C1 segment of cervical spinal cord (tissue), 14 donors: ENCODE results near the gene FMNL2.
A peak's percentile ranks its signal among the peaks of the same experiment; 100 is the strongest.

ENCODE experiments used
- DNase-seq, 14 donors: peaks; one replicate each; lab custom pipeline; 2025; lab: John Stamatoyannopoulos, UW

Gene FMNL2

DNA sequence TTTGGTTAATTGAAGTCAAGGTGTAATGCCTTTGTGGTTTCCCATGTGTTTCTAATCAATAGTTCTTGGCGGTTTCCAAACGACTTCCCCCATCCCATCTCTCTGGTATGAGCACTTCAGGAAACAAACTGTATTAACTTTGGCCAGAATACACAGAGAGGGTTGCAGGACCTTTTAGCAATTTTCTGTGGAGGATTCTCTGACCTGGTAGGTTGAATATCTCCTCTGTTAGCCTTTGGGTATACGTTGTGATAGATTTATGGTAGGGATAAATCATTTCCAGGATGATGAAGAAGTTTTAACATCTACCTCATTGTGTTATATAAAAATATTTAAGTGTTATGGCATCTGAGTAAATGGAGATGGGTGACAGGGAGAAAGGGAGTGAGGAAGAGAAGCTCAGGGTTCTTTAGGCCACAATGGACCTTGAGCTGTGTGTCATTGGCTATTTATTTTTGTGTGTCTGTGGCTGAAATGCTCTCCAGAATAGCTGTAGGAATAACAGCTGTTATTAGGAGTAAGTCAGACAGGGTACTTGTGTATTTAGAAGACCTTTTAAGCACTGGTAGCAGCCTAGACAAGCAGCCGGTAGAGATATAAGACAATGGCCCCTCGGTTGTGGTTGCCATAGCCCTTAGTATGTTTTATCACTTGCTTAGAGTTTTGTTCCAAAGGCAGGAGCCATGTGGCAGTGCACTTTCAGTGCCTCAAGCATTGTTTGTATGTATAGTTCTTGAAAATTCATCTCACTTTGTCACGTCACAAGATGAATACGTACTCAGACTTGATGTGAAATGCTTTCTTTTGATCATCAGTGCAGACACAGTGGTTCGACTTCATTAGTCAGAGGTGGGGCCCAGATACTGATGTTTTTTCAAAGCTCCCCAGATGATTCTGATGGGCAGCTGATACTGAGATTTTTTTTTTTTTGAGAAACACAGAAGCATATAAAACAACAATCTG is 91.1 kb downstream of the FMNL2 start:
- peak in 1 of 14 donors; percentile 13 for DNase-seq

DNA sequence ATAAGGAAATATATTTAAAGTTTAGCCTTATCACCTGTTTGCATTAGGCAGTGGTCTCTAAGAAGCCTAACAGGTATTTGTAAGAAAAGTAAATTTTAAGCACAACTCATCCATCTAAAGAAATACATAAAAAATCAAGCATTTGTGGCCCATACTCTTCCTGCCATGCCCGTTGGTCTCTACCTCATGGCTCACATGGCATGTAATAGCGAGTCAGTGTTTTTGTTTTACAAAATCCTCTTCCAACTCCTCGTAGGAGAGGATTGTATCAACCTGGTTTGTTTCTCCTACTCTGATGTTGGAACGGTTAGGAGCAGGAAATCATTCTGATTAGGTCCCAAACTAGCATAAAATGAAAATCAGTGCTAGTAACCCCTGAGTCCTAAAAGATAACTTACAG is 91.8 kb downstream of the FMNL2 start:
- DNase-seq: no peak

DNA sequence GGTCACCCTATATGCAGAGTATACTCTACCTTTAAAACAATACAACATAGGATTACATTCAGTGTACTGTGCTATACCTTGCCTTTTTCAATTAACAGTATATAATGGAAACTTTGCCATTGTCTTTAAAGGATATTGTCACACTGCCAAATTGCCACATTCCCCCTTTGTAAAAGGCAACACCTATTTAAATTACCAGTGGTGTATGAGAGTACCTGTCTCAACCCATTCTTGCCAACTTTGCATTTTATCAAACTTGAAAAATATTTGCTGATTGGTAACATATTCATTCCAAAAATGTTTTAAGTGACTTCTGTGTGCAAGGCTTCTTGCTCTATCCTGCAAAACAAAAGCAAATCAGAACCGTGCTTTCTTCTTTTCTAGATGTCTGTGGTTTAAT is 92.9 kb downstream of the FMNL2 start:
- DNase-seq: no peak

DNA sequence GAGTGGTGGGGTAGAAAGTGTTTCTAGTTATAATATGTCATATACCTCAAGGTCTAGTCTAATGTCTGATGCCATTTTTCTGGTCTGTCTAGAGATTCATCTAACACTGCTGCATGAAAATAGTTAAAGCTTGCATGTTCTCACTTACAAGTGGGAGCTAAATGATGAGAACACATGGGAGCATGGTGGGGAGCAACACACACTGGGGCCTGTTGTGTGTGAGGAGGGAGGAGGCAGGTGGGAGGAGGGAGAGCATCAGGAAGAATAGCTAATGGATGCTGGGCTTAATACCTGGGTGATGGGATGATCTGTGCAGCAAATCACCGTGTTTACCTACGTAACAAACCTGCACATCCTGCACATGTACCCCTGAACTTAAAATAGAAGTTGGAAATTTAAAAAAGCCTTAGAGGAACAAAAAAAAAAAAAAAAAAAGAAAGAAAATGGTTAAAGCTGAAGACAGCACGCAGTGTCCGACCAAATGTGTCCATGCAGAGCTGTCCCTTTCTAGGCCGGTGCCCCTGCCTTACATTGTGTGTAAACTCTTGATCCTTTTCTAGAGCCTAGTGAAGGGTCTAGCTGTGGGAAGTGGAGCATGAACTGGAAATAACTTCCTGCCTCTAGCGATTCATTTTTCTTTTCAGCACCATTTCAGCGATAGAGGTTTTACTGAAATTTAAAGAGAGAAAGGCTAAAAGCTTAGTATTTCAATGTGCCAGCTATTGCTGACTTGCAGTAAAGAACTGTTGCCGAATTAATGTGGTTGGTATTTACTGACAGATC is 94.0 kb downstream of the FMNL2 start:
- DNase-seq: peak in 1 of 14 donors; percentile 54

DNA sequence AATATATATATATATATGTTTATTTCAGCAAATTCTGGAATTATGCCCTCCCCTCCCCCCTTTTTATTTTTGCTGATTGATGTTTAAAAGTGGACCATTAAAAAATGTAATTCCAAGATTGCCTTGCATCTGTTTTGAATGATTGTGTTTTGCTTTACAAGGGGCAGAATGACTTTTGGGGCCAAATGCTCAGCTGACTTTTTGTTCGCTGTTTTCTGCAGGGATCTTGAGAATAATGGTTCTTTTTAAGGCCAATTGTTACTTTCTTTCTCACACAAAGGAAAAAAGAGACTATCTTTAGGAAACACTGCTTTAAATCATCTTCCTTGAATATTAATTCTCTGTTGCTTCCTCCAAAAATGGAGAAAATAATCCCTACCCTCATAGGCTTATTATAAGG is 95.9 kb downstream of the FMNL2 start:
- no peak for DNase-seq

DNA sequence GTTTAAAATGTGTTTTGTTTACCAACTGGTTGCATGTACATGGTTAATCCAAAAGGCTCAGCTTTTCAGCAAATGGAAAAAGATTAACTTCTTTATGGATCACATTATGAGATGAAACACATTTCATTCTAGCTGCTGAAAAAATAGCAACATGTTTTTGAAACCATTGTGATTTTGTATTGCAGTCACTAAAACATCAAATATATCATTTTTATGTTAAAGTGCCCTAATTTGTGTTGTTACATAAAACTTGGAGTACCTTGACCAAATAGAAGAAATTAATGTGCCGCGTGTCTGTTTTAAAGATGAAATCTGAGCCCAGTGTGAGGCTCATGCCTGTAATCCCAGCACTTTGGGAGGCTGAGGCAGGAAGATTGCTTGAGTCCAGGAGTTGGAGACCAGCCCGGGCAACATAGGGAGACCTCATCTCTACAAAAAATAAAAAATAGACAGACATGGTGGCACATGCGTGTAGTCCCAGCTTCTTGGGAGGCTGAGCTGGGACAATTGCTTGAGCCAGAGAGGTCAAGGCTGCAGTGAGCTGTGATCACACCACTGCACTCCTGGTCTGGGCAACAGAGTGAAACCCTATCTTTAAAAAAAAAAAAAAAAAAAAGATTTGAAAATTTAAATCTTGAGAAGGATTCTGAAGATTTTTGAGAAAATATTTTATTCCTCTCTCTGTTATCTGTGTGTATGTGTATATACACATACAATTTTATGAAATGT is 96.6 kb downstream of the FMNL2 start:
- DNase-seq: peak in 1 of 14 donors; percentile 38

DNA sequence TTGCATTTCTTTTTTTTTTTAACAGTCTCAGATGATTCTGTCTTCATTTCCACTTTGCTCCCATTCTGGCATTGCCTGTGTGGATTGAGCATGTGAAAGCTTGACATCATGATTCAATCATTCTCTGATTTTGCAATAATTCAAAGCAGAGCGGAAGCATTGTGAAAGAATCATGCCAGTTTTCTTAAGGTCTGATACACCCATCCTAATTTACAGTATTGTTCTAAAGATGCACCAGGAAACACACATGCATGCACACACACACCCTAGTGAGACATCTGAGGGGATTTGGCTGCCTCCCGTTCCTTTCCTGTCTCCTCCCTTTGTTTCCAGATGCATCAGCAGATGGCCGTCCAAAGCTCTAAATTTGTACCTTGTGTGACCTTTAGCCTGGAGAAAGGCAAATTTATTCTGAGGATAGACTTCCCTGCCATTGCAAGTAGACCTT is 97.3 kb downstream of the FMNL2 start:
- DNase-seq: peak in 2 of 14 donors; percentile 30 to 97

DNA sequence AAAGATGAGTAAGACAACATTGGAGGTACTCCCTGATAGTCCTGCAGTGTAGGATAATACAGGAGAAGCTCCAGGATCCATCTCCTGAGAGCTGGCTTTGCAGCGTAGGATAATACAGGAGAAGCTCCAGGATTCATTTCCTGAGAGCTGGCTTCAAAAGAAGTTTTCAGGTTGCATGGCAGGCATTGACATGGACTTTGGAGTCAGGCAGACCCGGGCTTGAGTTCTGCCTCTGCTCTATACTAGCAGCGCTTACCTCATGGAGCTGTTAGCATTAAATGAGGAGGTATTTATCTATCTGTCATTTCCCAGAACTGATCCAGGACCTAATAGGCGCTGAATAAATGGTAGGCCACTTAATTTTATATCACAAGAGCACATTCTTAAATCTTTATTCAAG is 97.8 kb downstream of the FMNL2 start:
- DNase-seq: no peak

DNA sequence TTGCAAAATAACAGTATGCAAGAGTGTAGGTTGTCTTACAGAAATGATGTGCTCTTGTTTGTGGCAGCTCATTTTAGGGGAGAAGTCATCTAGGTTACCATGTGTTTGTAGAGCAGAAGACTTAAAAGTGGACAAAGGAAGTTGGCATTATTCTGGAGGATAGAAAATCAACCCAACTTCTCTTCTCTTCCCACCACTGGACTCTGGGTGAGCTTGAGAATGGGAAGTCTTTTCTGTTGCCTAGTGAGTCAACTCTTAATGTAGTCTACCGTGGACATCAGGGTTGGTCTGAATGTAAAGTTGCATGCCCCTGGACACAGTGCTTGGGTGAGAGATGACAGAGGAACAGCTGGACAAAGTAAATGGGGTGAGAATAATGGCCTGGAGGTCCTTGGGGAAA is 98.3 kb downstream of the FMNL2 start:
- peak in 1 of 14 donors; percentile 5 for DNase-seq

DNA sequence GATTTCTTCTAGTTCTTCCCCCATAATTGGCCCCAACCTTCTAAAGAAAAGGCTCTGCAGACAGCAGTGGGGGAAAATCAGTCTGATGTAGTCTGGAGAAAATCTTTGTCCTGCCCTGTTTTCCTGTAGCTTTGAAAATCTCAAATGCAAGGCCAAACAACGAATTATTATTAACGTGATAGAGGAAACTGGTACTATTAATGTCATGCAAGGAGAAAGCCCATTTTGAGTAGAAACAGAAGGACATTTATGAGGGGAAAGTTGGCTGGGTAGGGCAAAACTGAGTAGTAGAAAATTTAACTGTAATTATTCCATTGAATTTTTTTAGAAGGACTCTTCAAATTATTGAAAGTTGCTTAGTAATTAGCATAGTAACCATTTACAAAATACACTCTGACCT is 98.8 kb downstream of the FMNL2 start:
- DNase-seq: no peak

DNA sequence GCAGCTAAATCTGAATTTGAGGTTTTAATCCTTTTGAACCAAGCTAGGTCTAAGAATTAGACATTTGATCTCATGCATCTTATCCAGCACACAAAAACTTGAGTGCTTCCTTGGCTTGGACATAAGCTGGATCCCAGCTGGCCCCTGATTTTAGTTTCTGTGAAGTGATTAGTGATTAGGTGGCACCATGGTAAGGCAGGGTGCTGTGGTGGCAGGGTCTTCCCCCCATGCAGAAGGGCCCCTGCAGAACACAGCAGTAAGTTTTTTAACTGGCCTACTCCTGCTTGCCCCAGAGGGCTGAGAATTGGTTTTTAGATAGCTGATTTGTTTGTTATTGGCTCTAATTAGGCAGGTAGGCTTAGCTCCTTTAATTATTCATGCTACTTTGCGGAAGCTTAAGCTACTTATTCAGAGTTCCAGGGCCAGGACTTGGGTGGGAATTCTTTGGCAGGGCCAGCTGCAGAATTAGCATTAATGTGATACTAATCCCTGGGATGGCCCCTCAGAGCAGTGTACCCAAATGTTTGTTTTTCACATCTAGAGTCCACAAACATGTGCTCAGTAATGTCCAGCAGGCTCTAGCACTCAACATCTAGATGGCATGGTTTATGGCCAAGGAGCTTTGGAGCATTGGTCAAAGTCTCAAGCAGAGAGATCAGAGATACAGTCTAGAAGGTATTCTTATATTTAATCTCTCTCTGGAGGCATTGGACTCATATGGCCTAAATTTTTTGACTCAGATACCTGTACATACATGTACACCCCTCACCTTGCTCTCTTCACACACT is 99.6 kb downstream of the FMNL2 start:
- no peak for DNase-seq

DNA sequence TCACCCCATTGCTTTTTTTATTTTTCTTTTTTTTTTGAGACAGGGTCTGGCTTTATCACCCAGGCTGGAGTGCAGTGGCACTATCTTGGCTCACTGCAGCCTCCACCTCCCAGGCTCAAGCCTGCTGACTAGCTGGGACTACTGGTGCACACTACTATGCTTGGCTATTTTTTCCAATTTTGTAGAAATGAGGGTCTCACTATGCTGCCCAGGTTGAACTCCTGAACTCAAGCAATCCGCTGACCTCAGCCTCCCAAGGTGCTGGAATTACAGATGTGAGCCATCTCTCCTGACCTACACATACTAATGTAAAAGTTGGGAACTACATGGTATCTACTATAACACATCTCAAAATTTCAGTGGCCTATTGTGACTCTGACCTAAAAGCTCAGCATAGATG is 101.2 kb downstream of the FMNL2 start:
- no peak for DNase-seq

DNA sequence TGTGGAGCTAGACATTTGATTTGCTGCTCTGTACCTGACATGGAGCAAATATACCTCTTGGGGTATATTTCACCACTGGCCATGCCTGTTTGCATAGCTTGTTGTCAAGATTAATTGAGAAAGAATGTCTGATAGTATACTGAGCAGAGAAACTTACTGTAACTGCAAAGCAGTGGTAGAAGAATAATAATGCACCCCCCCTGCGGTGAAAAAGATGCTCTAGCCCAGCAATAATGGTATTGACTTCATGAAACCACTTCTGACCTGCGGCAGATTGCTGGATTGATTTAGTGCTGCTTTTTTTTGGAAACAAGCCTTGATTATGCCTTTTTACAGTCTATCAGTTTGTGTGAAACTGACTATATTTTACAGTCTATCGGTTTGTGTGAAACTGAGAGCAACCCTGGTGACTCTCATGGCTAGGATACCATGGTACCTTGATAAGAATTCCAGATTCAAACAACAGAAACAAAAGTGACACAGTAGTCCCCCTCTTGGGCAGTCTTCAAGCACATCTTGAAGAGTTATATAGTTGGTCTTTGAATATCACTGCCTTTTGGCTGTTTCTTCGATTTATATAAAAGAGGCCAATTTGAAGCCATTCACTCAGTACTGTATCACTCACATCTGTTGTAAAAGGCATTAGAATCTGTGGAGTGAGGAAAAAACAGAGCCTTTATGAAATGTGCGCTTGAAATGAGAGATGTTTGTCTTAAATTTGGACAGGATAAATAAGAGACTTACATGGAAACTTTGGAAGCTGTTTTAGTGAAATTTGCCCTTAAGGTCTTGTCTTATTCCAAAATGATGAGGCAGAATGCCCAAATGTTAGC is 102.5 kb downstream of the FMNL2 start:
- DNase-seq: no peak

DNA sequence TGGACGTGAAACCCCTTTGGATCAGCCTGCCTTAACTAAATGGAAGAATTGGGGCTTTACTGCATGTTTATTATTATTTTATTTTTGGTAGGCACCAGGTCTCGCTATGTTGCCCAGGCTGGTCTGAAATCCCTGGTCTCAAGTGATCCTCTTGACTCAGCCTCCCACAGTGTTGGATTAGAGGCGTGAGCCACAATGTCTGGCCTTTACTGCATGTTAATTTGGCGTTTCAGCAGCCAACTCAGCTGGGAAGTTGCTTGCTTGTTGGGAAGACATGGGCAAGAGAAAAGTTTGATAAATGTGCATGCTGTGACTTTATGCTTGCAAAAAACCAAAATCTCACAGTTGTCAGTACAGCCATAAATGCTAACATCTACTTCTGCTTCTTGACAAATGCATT is 105.1 kb downstream of the FMNL2 start:
- peak in 2 of 14 donors; percentile 18 to 19 for DNase-seq

DNA sequence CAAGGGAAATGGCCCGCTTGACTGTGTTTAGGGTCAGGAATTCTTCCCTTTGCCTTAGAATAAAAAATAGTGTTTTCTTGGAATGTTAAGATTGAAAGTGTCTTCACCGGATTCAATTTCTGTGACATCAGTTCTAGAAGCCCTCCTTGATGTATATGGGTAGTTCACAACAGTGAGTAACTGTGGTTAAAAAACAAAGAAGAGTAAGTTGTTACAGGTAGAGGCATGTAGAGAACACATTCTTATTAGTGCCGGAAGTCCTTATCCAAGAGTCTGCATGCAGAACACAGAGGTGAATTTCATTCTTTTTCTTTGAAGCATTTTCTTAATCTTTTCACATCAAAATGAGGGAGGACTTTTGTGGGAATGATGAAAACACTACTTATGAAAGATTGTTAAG is 105.5 kb downstream of the FMNL2 start:
- no peak for DNase-seq

DNA sequence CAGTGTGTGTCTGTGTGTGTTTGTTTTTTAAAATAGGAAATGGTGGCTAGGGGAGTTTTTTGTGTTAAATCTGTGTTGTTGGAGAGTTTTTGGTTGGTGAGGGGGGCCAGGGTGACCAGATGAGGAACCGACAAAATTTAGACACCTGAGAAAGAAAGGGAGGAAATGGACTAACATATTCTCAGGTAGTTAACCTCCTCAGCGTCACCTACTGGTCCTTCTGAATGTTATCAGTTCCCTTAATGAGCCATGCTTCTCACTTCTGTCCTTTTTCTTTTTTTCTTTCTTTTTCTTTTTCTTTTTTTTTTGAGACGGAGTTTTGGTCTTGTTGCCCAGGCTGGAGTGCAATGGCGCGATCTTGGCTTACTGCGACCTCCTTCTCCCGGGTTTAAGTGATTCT is 107.0 kb downstream of the FMNL2 start:
- DNase-seq: no peak

DNA sequence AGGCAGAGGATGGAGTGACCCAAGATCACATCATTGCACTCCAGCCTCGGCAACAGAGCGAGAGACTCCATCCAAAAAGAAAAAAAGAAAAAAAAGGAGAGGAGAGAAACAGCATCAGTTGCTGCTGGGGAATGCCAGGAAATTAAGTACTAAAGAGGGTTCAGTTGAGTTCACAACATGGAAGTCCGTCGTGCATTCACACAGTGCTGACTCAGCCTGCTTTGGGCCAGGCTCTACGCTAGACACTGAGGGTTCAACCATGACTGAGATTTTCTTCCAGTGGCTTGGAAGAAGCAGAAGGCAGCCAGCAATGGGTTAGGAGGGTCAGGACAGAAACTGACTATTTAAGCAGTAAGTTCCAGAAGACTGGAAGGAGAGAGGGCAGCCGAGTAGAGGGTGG is 108.8 kb downstream of the FMNL2 start:
- DNase-seq: peak in 2 of 14 donors; percentile 43 to 59

DNA sequence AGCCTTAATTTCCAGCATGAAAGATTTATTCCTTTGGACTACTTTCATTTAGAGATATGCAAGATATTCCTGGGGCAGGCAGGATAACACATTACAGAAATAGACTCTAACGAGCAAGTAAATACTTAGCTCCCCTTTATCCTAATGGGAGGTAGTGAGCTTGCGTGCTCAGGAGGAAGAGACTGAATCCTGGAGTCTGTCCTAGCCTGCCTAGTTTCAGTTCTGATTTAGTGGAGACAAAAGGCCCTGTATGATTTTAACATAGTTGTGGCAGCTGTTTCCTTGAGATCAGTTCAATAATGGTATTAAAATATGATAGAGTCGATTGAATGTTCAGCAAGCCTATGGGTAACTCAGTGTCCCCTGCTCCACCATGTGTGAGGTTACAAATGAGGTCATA is 109.5 kb downstream of the FMNL2 start:
- DNase-seq: no peak

DNA sequence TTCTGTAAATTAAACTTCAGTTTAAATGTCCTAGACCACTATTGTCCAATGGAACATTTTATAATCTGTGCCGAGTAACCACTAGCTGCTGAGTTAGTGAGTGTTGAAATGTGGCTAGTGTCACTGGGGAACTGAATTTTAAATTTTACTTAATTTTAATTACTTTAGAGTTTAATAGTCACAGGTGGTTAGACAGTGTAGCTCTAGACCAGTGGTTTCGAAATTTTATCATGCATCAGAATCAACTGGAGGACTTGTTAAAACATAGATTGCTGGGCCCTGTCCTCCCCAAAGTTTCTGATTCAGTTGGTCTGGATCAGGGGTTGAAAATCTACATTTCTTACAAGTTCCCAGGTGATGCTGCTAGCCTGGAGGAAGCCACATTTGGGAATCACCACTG is 110.4 kb downstream of the FMNL2 start:
- DNase-seq: no peak

DNA sequence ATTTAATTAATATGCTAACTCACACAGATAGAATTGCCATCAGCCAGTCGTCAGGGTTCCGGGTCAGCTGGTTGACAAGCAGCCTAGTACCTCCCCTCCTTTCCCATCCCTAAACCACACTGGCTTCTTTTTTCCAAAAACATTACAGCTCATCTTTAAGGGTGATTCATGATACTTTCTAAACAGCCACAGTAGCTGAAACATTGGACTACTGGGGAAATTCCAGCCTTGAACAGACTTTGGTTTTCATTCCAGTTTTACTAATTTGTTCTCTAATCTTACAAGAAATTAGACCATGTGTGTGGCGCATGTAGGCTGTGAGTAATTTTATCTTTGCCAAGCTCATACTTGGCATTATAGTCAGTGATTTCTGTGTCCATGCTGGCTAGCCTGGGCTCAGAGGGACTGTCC is 110.8 kb downstream of the FMNL2 start:
- peak in 3 of 14 donors; percentile 53 to 77 (median 68) for DNase-seq
